HG02623 (cell line): ENCODE results near the gene CHFR.
"Not testable (repeated sequence)": the region's sequence is repeated elsewhere in the genome, so short reads cannot be mapped to it uniquely, and the experiment has no call there.

ENCODE experiments used
- ATAC-seq: cut with Tn5 transposase; IDR thresholded peaks from one replicate; pipeline ENCODE4 v1.9.1; 2021; ENCODE audit warnings: moderate library complexity; ENCODE audit not compliant: unreplicated experiment

Gene CHFR

DNA sequence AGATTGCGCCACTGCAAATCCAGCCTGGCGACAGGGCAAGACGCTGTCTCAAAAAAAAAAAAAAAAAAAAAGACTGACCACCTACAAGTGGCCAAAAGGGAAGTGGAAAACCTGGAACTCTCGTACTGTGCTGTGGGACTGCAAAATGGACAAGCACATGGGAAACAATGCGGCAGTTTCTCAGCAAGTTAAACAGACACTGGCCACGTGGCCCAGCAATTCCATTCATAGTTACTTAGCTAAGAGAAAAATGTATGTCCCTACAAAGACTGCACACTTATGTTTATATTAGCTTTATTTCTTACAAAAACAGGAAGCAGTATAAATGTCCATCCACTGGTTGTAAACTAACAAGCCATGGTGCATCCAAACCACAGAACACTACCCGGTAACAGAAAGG lies 5.6 kb downstream of the CHFR start:
- no peak for ATAC-seq

DNA sequence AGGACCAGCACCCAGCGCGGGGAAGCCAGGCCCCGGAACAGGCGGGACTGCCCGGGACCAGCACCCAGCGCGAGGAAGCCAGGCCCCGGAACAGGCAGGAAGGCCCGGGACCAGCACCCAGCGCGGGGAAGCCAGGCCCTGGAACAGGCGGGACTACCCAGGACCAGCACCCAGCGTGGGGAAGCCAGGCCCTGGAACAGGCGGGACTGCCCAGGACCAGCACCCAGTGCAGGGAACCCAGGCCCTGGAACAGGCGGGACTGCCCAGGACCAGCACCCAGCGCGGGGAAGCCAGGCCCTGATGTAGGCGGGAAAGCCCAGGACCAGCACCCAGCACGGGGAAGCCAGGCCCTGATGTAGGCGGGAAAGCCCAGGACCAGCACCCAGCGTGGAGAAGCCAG lies 12.8 kb downstream of the CHFR start:
- ATAC-seq = not testable (repeated sequence)

DNA sequence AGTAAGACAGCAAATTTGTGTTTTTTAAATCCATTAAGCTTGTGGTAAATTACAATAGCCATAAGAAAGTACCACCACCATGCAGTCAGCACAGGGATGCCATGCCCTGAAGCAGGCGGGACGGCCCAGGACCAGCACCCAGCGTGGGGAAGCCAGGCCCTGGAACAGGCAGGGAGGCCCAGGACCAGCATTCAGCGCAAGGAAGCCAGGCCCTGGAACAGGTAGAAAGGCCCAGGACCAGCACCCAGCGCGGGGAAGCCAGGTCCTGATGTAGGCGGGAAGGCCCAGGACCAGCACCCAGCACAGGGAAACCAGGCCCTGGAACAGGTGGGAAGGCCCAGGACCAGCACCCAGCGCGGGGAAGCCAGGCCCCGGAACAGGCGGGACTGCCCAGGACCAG lies 13.2 kb downstream of the CHFR start:
- no peak for ATAC-seq

DNA sequence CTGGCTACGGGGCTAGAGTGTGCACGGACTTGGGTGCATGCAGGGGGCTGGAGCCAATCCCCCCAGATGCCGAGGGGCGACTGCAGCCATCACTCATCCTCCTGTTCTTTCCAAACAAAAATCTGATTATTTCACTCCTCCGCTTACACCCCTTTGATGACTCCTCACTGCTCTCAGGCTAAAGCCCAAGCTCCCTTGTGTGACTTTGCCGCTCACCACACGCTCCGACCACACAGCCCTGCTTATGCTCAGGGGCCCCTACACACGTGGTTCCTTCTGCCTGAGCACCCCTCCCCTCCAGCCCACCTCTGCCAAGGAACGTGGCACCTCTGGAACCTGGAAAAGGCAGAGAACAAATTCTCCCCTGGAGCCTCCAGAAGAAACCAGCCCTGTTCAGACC lies 13.7 kb downstream of the CHFR start:
- ATAC-seq = no peak

DNA sequence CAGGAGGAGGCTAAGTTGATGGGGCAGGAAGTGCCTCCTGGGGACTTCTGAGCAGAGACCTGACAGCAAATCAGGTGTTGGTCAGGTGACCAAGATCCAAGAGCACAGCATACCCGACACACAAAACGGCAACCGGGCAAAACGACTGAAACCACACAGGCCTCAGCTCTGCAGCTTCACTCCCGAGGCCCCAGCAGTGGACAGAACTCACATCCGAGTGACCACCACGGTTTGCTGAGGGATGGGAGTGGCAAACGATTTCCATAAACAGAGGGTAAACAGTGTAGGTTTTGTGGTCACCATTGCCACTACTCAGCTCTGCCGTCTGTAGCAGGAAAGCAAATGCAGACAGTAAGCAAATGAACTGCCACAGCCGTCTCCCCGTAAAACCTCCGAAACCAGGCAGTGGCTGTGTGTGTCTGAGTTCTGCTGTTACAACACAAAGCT lies 14.4 kb downstream of the CHFR start:
- no peak for ATAC-seq

DNA sequence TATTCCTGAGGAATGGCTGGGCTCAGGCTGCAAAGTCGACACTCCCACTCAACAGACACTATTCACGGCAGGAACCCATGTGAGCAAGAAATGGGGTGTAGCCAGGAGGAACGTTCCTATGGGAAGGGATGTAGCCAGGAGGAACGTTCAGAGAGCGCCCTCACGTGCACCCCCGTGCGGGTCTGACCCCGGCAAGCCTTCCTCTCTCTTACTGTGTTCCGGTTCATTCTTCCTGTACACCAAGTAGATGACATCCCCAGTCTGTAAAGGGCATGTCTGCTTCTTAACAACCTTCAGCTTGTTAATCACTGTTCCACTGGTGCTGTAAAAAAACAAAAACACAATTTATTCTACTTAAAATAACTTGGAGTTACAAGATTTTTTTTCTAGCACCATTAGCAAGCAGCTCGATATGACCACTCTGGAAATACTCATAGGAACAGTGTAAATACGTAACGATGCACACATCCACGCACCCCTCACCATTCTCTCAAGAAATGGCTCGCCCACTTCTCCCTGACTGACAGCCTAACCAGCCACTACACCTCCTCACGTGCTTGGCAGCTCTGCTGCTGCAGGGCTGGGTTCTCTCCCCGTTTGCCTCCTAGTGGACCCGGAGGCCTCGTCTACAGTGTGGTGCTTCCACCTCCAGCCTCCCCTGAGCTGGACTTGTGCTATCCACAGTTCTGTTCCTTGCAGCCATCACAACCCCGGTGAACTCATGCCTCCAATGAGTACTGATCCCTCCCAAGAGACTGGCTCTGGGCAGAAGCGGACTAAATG lies 15.1 kb downstream of the CHFR start:
- ATAC-seq = no peak

DNA sequence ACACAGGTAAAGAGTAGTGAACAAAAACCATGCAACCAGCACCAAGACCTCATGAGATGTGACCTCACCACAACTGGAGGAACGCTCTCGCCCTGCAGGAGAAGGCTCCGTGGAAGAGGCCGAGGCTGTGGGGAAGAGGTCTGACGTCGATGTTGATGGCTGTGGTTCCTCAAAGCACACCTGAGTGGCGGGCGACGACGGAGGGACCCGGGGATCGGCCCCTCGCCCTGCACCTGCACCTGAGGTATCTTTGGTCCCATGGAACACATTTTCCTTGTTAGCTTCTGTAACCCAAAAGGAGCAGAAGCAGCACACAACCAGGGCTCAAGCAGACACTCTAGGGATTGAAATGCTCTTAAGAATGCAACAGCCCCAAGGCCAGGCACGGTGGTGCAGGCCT lies 17.9 kb downstream of the CHFR start:
- no peak for ATAC-seq

DNA sequence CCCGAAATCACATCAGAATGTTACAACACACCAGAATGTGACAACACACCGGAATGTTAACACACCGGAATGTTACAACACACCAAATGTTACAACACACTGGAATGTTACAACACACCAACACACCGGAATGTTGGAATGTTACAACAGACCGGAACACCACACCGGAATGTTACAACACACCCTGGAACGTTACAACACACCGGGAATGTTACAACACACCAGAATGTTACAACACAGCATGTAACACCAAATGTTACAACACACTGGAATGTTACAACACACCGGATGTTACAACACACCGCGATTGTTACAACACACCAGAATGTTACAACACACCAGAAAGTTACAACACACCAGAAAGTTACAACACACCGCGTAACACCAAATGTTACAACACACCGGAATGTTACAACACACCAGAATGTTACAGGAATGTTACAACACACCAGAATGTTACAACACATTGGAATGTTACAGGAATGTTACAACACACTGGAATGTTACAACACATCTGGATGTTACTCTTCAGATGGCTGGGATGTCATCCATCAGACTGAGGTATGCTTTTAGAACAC lies 21.1 kb downstream of the CHFR start:
- ATAC-seq = no peak

DNA sequence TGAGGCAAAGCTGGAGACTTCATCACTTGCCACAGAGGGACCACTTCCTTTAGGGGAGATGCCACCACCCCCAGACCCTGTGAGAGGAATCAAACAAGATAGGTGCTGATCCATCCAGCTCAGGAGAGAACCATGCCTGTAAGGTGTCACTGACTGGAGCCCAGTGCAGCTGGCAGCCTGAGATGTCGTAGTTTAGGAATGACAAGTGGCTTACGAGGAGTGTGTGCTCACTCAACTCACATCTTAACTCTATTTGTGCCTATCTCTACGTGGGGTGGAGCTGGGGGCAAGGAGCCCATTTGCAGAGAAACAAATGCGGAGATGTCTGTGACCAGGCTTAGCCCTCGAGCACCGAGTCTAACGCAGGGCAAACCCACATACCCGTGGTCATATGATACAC lies 25.8 kb downstream of the CHFR start:
- ATAC-seq = no peak

DNA sequence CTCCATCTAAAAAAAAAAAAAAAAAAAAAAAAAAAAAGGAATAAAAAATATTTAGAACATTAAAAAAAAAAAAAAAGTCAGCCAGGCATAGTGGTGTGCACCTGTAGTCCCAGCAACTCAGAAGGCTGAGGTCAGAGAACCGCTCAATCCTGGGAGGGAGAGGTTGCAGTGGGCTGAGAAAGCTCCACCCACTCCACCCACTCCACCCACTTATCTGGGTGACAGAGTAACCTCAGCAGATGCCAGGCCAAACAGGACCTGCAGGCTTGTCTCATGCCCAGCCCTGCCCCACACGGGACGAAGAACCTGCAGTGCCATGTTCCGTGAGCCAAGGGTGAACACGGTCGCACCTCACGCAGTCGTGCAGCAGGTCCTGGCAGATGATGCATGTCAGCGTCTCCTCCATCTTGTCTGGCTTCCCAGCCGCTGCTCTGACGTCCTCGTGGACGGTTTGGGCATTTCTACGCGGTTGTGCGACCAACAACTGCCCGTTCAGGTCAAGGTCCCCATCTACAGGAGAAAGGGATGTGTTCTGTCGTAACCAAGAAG lies 28.6 kb downstream of the CHFR start:
- no peak for ATAC-seq

DNA sequence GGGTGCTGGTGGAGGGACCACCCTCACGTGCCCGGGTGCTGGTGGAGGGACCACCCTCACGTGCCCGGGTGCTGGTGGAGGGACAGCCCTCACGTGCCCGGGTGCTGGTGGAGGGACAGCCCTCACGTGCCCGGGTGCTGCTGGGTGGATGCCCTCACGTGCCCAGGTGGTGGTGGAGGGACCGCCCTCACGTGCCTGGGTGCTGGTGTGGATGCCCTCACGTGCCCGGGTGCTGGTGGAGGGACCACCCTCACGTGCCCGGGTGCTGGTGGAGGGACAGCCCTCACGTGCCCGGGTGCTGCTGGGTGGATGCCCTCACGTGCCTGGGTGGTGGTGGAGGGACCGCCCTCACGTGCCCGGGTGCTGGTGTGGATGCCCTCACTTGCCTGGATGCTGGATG lies 30.4 kb downstream of the CHFR start:
- not testable (repeated sequence) for ATAC-seq

DNA sequence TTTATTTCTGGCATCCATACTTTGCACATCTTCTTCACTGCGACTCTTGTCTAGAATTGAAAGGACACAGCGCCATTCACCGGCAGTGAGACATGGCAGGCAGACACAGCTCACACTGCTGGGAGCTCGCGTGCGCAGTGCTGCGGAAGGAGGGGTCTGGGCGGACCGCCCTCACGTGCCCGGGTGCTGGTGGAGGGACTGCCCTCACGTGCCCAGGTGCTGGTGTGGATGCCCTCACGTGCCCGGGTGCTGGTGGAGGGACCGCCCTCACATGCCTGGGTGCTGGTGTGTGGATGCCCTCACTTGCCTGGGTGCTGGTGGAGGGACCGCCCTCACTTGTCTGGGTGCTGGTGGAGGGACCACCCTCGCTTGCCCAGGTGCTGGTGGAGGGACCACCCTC lies 30.8 kb downstream of the CHFR start:
- no peak for ATAC-seq

DNA sequence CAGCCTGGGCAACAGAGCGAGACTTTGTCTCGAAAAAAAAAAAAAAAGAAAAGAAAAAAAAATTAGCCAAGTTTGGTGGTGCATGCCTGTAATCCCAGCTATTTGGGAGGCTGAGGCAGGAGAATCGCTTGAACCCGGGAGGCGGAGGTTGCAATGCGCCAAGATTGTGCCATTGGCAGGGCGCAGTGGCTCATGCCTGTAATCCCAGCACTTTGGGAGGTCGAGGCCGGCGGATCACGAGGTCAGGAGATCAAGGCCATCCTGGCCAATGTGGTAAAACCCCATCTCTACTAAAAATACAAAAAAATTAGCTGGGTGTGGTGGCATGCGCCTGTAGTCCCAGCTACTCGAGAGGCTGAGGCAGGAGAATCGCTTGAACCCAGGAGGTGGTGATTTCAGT lies 32.2 kb downstream of the CHFR start:
- ATAC-seq = not testable (repeated sequence)

DNA sequence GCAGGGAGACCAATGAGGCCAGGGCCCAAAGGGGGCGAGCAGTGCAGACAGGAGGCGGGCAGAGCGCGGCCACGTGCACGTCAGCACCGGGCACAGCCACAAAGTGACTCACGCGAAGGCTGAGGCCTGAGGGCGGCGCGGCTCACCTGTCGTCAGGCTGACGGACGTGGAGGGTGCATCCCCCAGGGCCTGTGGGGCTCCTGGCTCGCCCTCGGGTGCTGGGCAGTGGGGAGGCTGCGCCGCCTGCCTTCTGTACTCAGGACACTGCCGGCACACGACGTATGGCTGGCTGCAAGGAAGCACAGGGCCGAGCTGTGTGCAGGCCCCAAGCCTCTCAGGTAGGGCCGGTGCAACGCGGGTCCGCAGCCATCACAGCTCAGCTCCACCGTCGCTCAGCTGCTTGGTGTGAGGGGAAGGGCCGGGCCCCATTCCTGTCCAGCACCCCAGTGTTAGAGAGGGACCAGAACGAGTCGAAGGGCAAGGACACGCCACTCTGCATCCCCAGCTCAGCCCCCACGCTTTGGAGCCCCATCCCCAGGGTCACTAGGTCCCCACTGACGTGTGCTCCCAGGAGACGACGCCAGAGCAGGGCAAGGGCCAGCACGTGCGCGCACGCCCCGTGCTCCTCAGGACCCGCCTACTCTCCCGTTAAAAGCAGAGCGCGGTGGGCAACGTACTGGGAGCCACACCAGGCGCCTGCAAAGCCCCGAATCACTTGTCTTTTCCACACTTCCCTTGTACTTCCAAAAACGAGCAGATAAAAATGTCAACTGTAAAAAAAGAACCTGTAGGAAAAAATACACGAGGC lies 33.9 kb downstream of the CHFR start:
- no peak for ATAC-seq

DNA sequence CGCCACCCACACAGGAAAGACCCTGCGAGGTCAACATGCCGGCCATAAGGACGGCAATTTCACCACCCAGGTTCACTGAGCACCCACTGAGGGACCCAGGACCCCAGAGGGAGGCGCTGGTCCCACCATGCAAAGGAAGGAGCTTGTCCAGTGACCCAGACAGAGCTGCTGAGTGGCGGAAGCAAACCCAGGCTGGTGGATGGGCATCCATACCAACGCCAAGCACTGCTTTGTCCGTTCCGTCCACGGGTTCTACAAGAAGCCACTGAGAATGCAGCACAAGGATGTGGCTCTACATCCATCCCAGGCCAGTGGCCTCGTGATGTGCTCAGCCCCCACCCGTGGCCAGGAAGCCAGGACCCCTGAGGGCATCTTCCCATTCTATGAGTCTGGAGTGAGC lies 34.9 kb downstream of the CHFR start:
- no peak for ATAC-seq

DNA sequence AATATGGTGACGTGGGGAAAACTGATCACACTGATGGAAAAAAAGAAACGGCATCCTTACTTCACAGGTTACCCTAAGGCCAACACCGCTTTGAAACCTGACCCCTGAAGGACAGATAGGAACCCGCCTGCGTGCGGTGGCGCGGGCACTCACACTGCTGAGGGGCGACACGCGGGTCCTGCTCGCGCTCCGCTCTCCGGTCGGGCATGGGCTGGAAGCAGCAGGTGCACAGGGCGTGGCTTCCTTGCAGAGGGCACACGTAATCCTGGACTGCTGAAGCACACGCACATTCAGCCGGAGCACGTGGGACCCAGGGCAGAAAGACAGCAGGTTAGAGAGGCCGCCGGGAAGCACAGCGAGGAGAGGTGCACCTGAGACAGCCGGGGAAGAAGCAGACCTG lies 35.9 kb downstream of the CHFR start:
- ATAC-seq = no peak

DNA sequence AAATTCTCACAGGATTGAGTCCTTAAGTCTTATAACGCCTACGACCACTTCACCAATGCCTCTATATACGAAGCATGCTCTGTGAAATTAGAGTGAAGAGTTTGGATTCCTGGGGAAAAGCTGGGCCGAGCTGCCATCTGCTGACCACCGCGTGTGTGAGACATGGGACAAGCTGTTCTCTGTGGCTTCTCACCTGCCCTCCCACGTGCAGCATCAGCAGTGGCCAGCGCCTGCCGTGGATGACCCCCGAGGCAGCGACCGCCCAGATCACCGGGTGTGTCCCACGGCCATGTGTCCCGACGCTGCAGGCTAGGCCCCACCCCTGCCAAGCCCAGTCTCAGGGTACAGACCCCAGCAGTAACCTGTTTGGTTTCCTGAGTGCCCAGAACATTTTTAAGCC lies 37.1 kb downstream of the CHFR start:
- ATAC-seq = no peak

DNA sequence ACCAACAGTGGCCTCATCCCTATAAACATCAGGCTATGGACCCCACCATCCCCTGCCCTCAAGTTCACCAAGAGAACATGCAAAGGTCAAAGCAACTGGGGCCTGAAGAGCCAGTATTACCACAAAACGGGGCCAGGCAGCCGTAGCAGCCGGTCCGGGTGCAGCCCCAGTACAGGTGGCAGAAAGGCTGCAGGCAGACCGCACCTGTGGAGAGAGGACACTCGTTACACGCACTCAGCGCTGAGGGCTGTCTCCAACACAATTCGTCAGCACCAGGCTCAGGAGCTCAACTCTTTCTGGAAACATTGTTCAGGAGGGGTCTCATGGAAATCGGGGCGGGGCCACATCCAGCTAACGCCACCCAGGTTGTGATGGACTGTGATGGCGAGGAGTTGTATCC lies 38.9 kb downstream of the CHFR start:
- ATAC-seq = no peak

DNA sequence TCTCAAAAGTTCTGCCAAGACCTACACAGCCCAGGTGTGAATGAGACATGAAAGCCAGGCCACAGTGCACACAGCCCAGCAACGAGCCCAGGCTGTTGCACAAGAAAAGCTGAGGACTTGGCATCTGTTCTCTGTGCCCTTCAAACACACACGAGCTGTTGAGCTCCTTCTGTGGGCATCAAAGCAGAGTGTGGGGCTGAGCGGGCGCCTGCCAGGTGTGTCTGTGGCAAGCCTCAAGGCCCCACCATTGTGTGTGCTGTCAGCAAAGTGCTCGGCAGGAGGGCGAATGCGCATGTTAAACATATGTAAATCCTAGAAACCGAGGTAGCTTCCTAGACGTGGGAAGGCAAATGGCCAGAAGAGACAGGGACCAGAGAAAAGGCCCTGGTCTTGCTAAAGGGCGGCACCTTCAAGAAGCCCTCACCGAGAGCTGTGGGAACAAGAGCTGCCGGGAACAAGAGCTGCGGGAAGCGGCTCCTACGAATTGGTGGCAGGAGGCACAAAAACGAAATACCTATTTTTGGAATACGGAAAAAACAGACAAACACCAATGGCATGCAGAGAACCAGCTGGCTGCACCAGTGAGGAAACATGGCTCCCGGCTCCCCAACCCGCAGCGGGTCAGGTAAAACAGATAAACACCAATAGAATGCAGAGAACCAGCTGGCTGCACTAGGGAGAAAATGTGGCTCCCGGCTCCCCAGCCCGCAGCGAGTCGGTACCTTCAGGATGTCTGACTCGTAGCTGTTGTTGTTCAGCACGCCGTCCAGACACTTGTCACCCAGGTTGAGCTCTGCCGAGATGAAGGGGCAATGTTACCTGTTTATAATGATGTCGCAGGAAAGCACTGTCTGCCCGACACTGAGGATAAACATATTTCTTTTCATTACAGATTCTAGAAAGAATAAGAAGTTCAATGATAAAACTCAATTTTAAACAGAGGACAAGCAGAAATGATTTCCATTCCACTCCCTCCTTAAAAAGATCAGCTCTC lies 39.7 kb downstream of the CHFR start:
- no peak for ATAC-seq

DNA sequence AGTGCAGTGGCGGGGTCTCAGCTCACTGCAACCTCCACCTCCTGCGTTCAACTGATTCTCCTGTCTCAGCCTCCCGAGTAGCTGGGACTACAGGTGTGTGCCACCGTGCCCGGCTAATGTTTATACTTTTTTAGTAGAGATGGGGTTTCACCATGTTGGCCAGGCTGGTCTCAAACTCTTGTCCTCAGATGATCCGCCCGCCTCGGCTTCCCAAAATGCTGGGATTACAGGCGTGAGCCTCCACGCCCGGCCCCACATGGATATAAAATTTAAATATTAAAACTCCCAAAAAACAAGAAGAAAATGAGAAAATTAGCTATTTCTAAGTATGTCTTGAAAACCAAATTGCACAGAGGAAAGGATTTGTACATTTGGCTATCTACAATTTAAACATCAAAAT lies 42.7 kb downstream of the CHFR start:
- not testable (repeated sequence) for ATAC-seq
